ENCODE measurements around the gene ZMIZ1. TPM values are rescaled to one million over a fixed set of nuclear protein-coding genes. Genes with fewer than 3 reads are reported as not detected.

The ZMIZ1 gene
- polyA plus RNA-seq, 3 donors, result 3.3 to 64.6 (median 8.9) TPM

DNA sequence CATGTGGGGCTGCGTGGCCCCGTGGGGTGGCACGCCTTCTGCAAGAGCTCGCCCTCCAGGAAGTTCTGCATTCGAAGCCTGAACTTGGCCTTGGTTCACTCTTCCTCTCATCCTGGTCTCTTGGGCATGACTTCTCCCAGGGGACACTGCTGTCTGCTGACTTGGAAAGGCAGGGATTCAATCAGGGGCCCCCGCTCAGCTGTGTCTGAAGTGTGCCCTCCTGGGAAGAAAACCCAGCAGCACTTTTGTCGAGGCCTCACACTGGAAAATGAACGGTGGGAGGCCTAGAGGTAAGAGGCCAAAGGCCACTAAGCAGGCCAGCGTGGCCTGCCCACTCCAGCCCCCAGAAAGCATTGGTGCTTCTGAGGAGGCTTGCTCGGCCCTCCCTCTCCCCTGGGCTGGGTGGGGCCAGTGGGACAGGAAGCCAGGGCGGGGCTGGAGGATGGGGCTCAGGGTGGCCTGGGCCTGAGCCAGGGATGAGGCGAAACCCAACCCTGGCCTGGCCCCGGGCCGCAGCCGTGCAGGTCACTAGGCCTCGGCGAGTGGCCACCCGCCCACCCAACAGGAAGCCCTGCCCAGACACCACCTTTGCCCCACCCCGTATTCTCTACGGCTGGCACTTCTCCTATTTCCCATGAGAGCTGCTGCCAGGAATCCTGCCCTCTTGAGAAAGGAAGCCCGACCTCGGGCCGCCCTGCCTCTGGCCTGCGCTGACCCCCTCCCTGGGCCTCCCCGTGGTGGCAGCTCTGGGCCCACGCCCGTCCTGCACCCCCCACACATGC, 81.1 kb downstream of the ZMIZ1 start:
- peaks cover 0 to 13% of the 10 kb centered on the region in 2 donors for H3K36me3 ChIP-seq (replicated peaks in 1 of 2; ENCODE audit: control insufficient read depth in 1 of 2, insufficient read depth in 2 of 2, low read length in 2 of 2)
- peak overlapping the region; percentile 85 to 95 for H3K27ac ChIP-seq (ENCODE audit: low read depth in 1 of 2, low read length in 2 of 2)
- no peaks in the 10 kb centered on the region for H3K27me3 ChIP-seq (ENCODE audit: control insufficient read depth in 2 of 2, insufficient read depth in 2 of 2, low read length in 2 of 2)
- DNase-seq, result peak; percentile 64 to 84 (median 78)
- 8% methylated on average over 21 of the region's 27 CpGs for WGBS (ENCODE audit: insufficient coverage)
- H3K4me2 ChIP-seq (replicated peaks; ENCODE audit: extremely low read depth, low read length, poor library complexity, severe bottlenecking), result peak overlapping the region; percentile 52
- intact Hi-C loops (cut with micrococcal nuclease), result loop anchor here in 1 of 2 donors (5.0 kb wide), 1 partner anchor 68 kb away; no protein-coding TSS in a partner anchor
- peaks cover 79% of the 10 kb centered on the region for H3K79me2 ChIP-seq (ENCODE audit: insufficient read depth, low read length)
- peak overlapping the region; percentile 20 to 75 for H3K4me3 Mint-ChIP-seq
- no peaks in the 10 kb centered on the region for H3K9me3 ChIP-seq (replicated peaks in 1 of 2; ENCODE audit: control insufficient read depth in 1 of 2, insufficient read depth in 1 of 2, low read length in 2 of 2)
- peaks cover 73% of the 10 kb centered on the region for H4K20me1 ChIP-seq (ENCODE audit: insufficient read depth, low read length)
- H3K9ac ChIP-seq (ENCODE audit: insufficient read depth, low read length, poor library complexity, severe bottlenecking), result peak overlapping the region; percentile 59
- no peaks in the 10 kb centered on the region for H3K9me3 Mint-ChIP-seq
- no peak overlapping the region for H2AFZ ChIP-seq (ENCODE audit: insufficient read depth, low read depth, low read length, poor library complexity, severe bottlenecking)
- H3K4me1 Mint-ChIP-seq, result peaks cover 90% of the 10 kb centered on the region
- TF ChIP-seq, protein P1, sequence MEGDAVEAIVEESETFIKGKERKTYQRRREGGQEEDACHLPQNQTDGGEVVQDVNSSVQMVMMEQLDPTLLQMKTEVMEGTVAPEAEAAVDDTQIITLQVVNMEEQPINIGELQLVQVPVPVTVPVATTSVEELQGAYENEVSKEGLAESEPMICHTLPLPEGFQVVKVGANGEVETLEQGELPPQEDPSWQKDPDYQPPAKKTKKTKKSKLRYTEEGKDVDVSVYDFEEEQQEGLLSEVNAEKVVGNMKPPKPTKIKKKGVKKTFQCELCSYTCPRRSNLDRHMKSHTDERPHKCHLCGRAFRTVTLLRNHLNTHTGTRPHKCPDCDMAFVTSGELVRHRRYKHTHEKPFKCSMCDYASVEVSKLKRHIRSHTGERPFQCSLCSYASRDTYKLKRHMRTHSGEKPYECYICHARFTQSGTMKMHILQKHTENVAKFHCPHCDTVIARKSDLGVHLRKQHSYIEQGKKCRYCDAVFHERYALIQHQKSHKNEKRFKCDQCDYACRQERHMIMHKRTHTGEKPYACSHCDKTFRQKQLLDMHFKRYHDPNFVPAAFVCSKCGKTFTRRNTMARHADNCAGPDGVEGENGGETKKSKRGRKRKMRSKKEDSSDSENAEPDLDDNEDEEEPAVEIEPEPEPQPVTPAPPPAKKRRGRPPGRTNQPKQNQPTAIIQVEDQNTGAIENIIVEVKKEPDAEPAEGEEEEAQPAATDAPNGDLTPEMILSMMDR (IDR thresholded peaks at IDR 0.05), result no peak
- H3K36me3 Mint-ChIP-seq, result peaks cover 11 to 29% of the 10 kb centered on the region in 2 donors
- peak overlapping the region in 1 of 3 experiments; percentile 50 for H3K4me3 ChIP-seq (replicated peaks in 1 of 3; ENCODE audit: low read depth in 2 of 3, low read length in 3 of 3)
- H3K27ac Mint-ChIP-seq, result peak overlapping the region; percentile 95 to 98 (median 98)
- peaks cover 85 to 98% of the 10 kb centered on the region in 2 donors for H3K4me1 ChIP-seq (ENCODE audit: control insufficient read depth in 1 of 2, insufficient read depth in 2 of 2, low read length in 2 of 2)
- H3K27me3 Mint-ChIP-seq (ENCODE audit: low read depth in 3 of 3), result peaks cover 0 to 2% (median 0%) of the 10 kb centered on the region in 3 donors

DNA sequence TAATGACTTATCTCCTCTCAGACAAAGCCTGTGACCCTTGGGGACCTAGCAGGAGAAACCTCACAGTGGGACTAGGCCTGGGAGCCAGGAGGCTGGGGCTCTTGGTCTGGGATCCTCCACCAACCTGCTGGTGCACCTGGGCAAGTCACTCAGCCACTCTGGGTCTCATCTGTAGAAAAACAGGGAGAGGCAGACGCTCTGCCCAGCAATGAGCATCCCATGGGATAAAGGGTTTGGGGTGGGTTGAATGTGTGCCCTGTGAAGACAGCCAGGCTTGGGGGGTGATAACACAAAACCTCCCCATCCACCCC, 81.6 kb downstream of the ZMIZ1 start:
- no peak overlapping the region for H2AFZ ChIP-seq (ENCODE audit: insufficient read depth, low read depth, low read length, poor library complexity, severe bottlenecking)
- peak overlapping the region; percentile 52 for H3K4me2 ChIP-seq (replicated peaks; ENCODE audit: extremely low read depth, low read length, poor library complexity, severe bottlenecking)
- peaks cover 90% of the 10 kb centered on the region for H3K4me1 Mint-ChIP-seq

More for the DNA sequence above, 81.6 kb downstream of the ZMIZ1 start:
- Histone ChIP-seq H3K79me2 (ENCODE audit: insufficient read depth, low read length) (peaks cover 73% of the 10 kb centered on the region), H3K9ac (ENCODE audit: insufficient read depth, low read length, poor library complexity, severe bottlenecking) (peak overlapping the region; percentile 59), H4K20me1 (ENCODE audit: insufficient read depth, low read length) (peaks cover 73% of the 10 kb centered on the region), H3K27ac (ENCODE audit: low read depth in 1 of 2, low read length in 2 of 2) (peak overlapping the region; percentile 85 to 95), H3K4me1 (ENCODE audit: control insufficient read depth in 1 of 2, insufficient read depth in 2 of 2, low read length in 2 of 2) (peaks cover 85 to 98% of the 10 kb centered on the region in 2 donors), H3K27me3 (ENCODE audit: control insufficient read depth in 2 of 2, insufficient read depth in 2 of 2, low read length in 2 of 2) (no peaks in the 10 kb centered on the region), H3K9me3 (replicated peaks in 1 of 2; ENCODE audit: control insufficient read depth in 1 of 2, insufficient read depth in 1 of 2, low read length in 2 of 2) (no peaks in the 10 kb centered on the region), H3K36me3 (replicated peaks in 1 of 2; ENCODE audit: control insufficient read depth in 1 of 2, insufficient read depth in 2 of 2, low read length in 2 of 2) (peaks cover 0 to 13% of the 10 kb centered on the region in 2 donors), H3K4me3 (replicated peaks in 1 of 3; ENCODE audit: low read depth in 2 of 3, low read length in 3 of 3) (peak overlapping the region in 1 of 3 experiments; percentile 50)
- H3K36me3 Mint-ChIP-seq, result peaks cover 10 to 28% of the 10 kb centered on the region in 2 donors
- DNase-seq, result no peak
- TF ChIP-seq, protein P1 (IDR thresholded peaks at IDR 0.05), result no peak
- no CpG with 5 or more reads among the region's 1 CpG for WGBS (ENCODE audit: insufficient coverage)
- peaks cover 0 to 2% (median 2%) of the 10 kb centered on the region in 3 donors for H3K27me3 Mint-ChIP-seq (ENCODE audit: low read depth in 3 of 3)
- H3K9me3 Mint-ChIP-seq, result no peaks in the 10 kb centered on the region
- intact Hi-C loops (cut with micrococcal nuclease), result loop anchor here in 1 of 2 donors (5.0 kb wide), 1 partner anchor 68 kb away; no protein-coding TSS in a partner anchor
- peak overlapping the region; percentile 95 to 98 (median 98) for H3K27ac Mint-ChIP-seq
- peak overlapping the region in 1 of 2 donors; percentile 69 for H3K4me3 Mint-ChIP-seq
